ENCODE measurements around the gene ARFIP1. TPM values are rescaled to one million over a fixed set of nuclear protein-coding genes. Genes with fewer than 3 reads are reported as not detected.

The ARFIP1 gene
- polyA plus RNA-seq, 1 donor from 2014 or later = 35.1 TPM

- Histone ChIP-seq H3K9me3 (ENCODE audit: low read length) (no peaks in the 10 kb centered on the region), H3K9me2 (ENCODE audit: insufficient read depth, low read length) (no peaks in the 10 kb centered on the region), H3K9ac (ENCODE audit: low read length) (no peak overlapping the region), H3K4me3 (ENCODE audit: low read length) (no peak overlapping the region), H3K27me3 (ENCODE audit: insufficient read depth, low read depth, low read length) (no peaks in the 10 kb centered on the region), H2AFZ (ENCODE audit: low read depth, low read length) (no peak overlapping the region), H3K27ac (ENCODE audit: low read length) (no peak overlapping the region), H3F3A (ENCODE audit: insufficient read depth, low read length, poor library complexity, severe bottlenecking) (no peaks in the 10 kb centered on the region), H3K36me3 (ENCODE audit: insufficient read depth, low read length) (peaks cover 4% of the 10 kb centered on the region), H4K20me1 (ENCODE audit: insufficient read depth) (peaks cover 5% of the 10 kb centered on the region), H3K4me2 (ENCODE audit: low read length) (no peak overlapping the region), H3K79me2 (replicated peaks; ENCODE audit: insufficient read depth, low read length) (no peaks in the 10 kb centered on the region)
- no peak for TF ChIP-seq POLR2AphosphoS5 (IDR thresholded peaks at IDR 0.05)
Observed at GRCh38 chr4:152950402-152951274, 170.9 kb downstream of the ARFIP1 start.

GRCh38 chr4:152951348-152951747 is 171.6 kb downstream of the ARFIP1 start:
- H3K36me3 ChIP-seq (ENCODE audit: insufficient read depth, low read length) = no peaks in the 10 kb centered on the region
- no peaks in the 10 kb centered on the region for H3K27me3 ChIP-seq (ENCODE audit: insufficient read depth, low read depth, low read length)
- no peaks in the 10 kb centered on the region for H3F3A ChIP-seq (ENCODE audit: insufficient read depth, low read length, poor library complexity, severe bottlenecking)
- peaks cover 5% of the 10 kb centered on the region for H4K20me1 ChIP-seq (ENCODE audit: insufficient read depth)
- H3K27ac ChIP-seq (ENCODE audit: low read length) = no peak overlapping the region
- no peak overlapping the region for H2AFZ ChIP-seq (ENCODE audit: low read depth, low read length)
- no peaks in the 10 kb centered on the region for H3K9me3 ChIP-seq (ENCODE audit: low read length)
- no peak overlapping the region for H3K9ac ChIP-seq (ENCODE audit: low read length)
- H3K4me2 ChIP-seq (ENCODE audit: low read length) = no peak overlapping the region
- no peak for TF ChIP-seq SMC3 (conservative IDR thresholded peaks at IDR 0.05; ENCODE audit: poor library complexity)
- TF ChIP-seq EZH2 (IDR thresholded peaks at IDR 0.05; ENCODE audit: borderline replicate concordance, insufficient read depth, low read length, poor library complexity, severe bottlenecking) = no peak
- no peak for TF ChIP-seq CTCF (IDR thresholded peaks at IDR 0.05; ENCODE audit: poor library complexity, severe bottlenecking)
- TF ChIP-seq MXI1 (conservative IDR thresholded peaks at IDR 0.05; ENCODE audit: poor library complexity, severe bottlenecking) = no peak
- TF ChIP-seq REST (IDR thresholded peaks at IDR 0.05; ENCODE audit: borderline replicate concordance) = no peak
- no peak for TF ChIP-seq TAF1 (IDR thresholded peaks at IDR 0.05; ENCODE audit: low read depth)
- no peak for TF ChIP-seq RAD21 (conservative IDR thresholded peaks at IDR 0.05)
- no peak for TF ChIP-seq EP300 (conservative IDR thresholded peaks at IDR 0.05; ENCODE audit: poor library complexity, severe bottlenecking)
- no peak for TF ChIP-seq POLR2AphosphoS5 (IDR thresholded peaks at IDR 0.05)
- no peaks in the 10 kb centered on the region for H3K79me2 ChIP-seq (replicated peaks; ENCODE audit: insufficient read depth, low read length)
- H3K4me3 ChIP-seq (ENCODE audit: low read length) = no peak overlapping the region
- H3K9me2 ChIP-seq (ENCODE audit: insufficient read depth, low read length) = no peaks in the 10 kb centered on the region
